IPS-NIHi7 (cell line): ENCODE data around the gene OGFRL1.

Experiments
- DNase-seq: peaks from one replicate; pipeline ENCODE4 v3.0.0; 2012; ENCODE audit warnings: mixed read lengths; ENCODE audit errors: extremely low spot score

Gene OGFRL1

DNA sequence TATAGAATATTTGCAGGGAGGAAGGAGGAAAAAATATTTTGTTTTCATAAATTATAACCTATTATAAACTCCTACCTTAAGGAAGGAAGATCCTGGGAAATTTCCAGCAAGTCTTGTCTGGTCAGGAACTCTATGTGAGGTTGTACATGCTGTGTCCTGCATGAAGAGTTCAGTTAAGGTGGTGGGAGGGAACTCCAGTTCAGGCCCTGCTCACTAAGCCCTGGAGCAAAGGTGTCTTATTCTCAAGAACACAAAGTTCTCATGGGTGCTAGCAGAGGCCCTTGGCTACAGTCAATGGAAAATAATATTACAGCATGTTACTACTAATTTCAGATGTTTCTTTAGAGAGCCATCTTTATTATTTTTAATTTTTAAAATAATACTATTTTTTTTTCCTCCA lies 3.8 kb upstream of the OGFRL1 start:
- DNase-seq, result no peak

DNA sequence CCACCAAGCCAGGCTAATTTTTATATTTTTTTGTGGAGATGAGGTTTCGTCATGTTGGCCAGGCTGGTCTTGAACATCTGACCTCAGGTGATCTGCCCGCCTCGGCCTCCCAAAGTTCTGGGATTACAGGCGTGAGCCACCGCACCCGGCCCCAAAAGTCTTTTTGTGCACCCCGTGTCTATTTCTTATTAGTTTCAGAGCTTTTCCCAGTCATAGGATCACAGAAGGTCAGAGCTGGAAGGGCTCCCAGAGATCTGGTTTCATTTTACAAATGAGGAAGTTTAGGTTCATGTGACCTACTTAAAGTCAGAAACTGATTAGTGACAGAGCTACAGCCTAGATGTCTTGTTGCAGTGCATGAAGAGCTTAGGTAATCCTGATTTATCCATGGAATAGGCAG lies 1.6 kb upstream of the OGFRL1 start:
- DNase-seq, result no peak

DNA sequence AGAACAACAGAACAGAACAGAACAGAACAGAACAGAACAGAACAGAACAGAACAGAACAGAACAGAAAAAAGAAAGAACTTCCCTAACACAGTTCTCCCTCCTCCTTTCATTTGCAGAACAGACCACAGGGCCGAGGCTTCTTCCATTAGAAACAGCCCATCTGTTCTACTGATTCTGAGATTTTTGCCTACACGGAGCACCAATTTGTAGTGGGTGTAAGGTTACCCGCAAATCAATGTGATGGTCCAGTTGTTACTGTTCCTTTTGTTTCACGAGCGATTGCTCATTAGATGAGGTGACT lies 734 bp upstream of the OGFRL1 start:
- DNase-seq, result no peak

DNA sequence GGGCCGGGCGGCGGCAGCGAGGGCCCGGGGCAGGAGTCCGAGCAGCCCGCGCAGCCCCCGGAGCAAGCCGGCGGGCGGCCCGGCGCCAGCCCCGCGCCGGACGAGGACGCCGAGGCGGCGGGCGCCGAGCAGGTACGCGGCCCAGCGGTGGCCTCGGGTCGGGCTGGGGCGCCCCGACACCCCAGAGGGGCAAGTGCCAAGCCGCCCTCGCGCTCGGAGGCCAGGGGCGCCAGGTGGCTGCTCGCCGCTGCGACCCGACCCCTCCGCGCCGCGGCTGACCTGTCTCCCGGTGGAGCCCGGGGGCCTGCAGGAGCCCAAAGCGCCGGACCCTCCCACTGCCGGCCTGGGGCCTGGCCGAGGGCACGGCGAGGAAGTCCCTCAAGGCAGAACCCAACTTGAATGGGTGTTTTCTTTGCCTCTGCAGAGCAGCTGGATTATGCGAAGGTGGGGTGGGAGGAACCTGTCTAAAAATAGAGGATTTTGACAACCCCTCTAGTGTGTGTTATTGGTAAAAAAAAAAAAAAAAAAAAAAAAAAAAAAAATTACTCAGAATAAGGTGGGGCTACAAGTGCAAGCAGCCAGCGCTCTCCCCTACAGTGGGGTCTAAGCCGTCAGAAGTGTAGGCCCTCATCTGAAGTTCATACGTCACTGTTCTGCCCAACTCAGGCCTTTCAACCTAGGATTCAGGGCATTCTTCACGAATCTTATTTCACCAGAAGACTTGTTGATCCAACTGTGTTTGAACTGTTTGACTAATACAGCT lies 609 bp downstream of the OGFRL1 start:
- DNase-seq, result peak; percentile 61

DNA sequence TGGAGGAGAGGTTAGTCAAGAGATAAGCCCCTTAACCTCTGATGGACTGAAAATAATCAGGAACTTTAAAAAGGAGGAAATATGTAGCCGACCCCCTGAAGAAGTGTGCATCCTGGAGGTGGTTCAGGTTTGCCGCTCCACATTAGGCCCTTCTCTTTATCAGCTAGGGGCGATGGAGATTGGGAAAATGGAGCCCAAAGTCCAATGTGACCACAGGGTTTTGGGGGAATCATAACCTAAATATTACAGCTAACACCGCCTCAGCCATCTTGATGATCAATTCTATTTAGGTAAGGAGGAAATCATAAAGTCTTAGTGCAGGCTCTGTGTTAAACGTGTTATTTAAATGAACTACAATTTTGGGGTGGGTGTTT lies 1.2 kb downstream of the OGFRL1 start:
- DNase-seq, result no peak

DNA sequence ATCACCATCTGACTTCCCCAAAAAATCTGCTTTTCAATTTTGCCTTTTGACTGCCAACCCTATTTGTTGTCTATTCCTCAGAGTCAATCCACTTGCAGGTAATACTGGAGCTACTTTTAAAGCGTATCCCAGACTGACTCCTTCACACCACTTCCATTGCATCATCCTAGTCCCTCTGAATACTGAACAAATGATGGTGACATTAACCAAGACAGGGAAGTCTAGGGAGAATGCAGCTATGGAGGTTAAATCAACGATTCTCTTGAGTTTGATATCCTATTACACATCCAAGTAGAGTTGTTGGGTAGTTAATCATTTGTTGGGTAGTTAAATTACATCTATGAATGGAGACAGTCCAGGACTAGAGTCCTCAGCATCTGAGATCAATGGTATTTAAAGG lies 2.0 kb downstream of the OGFRL1 start:
- DNase-seq, result no peak

DNA sequence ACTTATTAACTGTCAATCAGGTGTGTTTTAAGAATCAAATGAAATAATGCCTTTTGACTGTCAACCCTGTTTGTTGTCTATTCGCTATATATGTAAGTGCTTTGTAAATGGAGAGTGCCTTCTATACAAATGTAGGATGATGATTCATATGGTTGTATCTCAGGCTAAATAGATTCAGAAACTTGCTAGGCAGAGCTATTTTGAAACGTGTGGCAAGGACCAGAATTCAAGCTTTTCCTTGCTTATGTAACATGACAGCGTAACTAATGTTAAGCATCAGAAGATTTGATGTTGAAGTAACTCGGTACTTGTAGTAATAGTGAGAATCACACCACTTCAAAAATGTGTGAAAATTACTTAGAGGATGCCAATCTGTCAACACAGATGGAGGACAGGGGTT lies 3.4 kb downstream of the OGFRL1 start:
- no peak for DNase-seq

DNA sequence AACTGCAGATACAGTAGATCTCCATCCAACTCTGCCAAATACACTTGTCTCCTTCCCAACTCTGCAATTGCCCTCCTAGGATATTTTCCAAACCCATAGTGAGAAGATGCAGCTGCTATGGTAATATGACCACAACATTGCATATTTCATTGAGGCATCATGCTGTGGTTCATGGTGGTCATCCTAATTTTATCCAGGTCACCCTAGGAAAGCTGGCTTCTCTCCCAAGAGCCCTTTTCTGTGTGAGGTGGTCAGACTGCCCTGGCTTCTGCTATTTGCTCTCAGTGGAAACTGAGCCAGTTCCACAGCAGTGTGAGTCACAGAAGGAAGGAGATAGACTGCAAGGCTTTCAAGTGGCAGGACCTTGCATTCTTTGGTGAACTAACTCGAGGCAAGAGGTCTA lies 5.5 kb downstream of the OGFRL1 start:
- no peak for DNase-seq

DNA sequence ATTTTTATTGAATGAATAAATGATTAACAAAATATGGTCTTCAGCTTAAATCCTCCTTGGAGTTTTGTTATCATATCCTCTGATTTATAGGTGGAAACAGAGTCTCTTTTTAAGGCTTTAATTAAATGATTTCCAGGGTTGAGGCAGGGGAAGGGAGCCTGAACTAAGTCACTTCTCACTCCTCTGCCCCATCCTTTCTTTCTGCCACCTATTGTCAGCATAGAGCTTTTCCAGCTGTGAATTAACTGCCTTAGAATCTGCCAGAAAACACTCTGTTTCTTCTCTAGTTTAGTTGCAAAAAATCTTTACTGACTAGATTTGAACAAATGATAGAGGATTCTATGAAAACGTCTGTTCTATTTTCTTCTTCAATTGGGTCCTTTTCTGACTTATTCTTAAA lies 9.8 kb downstream of the OGFRL1 start:
- DNase-seq, result peak; percentile 28

DNA sequence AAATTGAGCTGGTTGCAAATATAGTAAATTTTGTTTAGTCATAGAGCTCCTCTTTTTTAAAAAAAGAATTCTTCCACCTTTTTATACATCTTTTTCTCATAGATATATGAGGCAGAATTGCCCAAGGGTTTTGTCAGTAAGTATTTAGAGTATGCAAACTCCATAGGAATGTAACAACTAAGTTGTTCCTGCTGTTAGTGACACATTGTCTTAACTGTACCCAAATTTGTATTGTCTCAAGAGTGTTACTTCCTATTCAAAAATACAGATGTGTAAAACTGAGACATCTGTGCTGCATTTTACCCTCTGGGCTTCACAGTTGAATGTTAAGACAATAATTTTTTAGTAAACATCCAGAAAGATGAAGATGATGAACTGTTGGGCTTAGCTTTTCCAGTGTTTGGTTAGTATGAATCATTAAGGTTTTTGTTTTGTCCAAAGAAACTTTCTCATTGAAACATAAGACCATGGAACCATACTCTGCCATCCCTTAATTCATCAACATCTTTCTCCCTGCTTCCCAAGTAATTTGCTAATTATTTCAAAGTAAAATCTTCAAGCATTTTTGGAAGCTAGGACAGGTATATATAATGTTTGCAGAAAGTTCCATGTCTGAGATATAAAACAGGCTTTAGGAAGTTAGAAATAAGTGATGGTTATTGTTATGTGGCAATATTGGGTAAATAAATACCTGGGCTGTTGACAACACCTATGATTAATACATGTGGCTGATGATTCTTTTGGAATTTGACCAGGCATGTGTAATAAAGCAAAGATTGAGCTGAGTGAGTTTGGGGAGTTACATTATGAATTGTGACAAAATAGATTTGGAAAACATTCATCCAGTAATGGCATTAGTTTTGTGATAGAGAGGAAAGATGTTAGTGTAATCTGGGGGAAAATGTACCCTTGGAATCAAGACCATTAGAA lies 11.2 kb downstream of the OGFRL1 start:
- DNase-seq, result no peak

DNA sequence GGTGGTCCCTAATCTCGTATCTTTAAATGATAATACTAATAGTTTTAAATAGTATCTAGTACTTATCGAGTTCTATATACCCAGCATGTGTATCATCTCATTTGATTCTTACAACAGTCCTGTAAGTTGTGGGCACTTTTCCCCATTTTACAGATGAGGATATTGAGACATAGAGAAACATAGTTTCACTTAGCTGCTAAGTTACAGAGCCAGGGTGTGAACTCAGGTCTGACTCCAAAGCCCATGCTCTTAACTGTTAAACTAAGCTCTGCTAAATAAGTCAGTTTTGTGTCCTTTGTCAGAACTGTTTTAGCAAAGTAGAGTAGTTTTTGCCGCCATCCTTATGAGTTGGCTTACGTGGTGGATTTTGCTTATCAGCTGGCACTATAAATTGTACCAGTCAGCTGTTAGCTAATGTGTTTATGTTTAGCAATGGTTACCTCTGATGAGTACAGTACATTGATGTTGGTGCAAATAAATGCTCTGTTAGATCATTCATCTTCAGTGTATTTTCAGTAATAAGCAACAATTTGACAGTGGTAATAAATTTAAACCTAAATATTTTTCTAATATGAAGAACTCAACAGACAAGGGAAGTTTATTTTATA lies 12.1 kb downstream of the OGFRL1 start:
- DNase-seq, result no peak

DNA sequence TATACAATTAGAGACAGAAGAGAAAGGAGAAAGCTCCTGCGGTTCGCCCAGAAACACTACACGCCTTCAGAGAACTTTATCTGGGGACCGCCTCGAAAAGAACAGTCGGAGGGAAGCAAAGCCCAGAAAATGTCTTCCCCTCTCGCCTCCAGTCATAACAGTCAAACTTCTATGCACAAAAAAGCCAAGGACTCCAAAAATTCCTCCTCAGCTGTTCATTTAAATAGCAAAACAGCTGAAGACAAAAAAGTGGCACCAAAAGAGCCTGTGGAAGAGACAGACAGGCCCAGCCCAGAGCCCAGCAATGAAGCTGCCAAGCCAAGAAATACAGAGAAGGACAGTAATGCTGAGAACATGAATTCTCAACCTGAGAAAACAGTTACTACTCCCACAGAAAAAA lies 12.9 kb downstream of the OGFRL1 start:
- DNase-seq, result no peak

DNA sequence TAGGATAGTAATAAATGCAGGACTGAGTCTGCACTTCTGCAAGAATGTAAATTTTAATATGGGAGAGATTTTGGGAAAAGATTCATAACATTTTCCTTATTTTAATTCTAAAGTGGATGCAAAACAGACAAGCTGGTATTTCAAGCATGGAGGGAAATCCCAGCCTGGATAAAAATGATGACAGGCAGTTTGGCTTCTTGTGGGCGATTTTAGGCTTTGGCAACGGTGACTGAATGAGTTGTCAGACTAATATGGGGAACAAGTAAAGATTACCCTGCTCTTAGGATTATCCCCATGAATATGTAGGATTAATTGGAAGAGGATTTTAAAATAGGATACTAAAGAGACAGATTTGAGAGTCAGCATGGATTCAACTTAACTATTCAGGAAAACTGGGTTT lies 21.0 kb downstream of the OGFRL1 start:
- DNase-seq, result no peak

DNA sequence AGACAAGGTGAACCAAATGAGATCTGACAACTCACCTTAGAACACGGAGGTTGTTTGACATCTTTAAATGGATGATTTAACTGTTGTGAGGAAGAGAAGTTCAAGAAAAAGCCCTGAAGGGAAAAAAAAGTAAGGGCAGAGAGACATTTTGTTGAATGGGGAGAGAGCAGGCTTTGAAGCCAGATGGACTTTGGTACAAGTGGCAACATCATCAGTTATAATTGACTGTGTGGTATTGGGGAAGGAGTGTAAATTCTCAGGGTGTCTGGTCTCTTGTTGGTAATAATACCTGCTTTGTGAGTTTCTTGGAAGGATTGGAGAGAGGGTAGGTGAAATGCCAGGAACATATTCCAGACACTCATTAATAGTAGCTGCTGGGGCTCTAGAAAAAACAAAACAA lies 21.6 kb downstream of the OGFRL1 start:
- no peak for DNase-seq

DNA sequence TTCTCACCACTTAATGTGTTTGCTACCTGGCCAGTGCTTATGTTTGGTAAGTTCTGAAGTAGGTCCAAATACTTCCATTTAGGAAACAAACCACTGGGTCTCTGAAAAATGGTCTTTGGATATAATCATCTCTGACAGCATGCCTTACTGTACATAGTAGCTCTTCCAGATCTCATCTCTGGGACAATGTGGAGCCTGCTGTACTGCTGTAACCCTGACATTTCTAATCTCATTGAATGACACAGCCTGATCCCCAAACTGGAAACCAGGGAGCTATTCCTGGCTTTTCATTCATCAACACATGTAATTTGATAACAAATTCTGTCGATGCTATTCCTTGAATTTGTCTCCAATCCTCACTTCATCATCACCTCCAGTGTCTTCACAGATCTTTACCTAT lies 23.5 kb downstream of the OGFRL1 start:
- DNase-seq, result no peak

DNA sequence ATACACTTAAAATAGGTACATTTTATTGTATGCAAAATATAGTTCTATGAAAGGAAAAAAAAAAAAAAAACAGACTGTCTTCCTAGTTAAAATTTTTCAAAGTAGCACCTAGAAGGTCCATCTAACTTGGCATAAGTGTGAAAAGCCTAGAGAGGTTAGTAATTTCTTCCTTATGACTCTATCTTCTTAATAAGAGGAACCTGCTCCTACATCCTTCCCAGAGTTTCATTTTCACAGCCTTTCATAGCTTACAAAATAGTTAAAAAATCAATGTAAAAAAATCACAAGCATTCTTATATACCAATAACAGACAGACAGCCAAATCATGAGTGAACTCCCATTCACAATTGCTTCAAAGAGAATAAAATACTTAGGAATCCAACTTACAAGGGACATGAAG lies 28.8 kb downstream of the OGFRL1 start:
- DNase-seq, result no peak

DNA sequence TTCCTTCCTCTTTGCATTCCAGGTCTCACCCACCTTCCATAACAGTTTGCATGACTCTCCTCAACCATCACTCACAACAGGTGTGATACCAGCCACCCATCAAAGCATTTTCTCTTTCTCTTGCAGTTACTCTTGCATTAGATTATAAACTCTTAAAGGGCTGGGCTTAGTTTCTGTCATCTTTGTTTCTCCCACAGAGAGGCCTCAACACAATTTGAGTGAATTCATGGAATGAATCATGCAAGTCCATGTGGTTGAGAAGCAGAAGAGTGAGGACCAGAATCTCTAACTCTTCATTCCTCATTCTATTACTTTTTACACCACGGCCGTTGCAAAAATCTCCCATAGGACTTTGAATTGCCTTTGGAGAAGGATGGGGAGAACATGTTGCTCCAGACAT lies 31.4 kb downstream of the OGFRL1 start:
- no peak for DNase-seq

DNA sequence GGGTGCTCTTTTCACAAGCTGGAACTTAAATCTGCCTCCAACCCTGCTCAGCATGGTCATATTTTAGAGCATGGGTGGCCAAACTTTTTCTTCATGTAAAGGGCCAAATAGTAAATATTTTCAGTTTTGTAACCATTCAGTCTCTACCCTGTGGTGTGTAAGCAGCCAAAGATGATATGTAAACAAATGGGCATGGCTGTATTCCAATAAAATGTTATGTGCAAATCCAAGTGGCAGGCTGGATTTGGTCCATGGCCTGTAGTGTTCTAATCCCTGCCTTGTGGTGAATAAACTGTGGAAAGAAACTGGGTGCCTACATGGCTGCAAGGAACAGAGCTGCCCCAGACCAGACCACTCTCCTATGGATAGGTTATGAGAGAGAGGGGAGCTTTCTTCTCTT lies 32.7 kb downstream of the OGFRL1 start:
- no peak for DNase-seq

DNA sequence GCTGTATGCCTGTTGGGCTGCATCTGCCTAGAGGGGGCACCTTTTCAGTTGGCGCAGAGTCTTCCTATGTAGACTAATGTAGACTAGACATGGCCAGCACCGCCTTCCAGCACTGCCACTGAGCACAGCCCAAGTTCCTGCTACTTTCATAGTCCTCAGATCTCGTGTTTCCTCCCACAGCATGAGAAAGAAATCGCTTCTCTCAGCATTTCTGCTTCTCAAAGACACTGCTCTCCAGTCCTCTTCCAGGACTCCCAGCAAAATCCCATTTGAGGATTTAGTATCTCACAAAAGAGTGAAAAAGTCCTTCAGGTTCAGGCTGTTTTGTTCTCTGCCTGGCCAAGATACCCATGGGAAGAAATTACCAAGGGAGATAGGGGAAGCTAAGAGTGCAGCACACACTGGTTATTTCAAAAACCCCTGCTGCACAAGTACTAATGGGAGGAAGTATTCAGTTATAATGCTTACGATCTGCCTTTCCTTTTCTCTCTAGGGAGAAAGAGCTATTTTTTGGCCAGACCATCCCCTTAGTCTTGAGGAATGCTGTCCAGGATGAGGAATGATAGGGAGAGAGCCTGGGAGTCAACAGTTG lies 35.7 kb downstream of the OGFRL1 start:
- DNase-seq, result no peak

DNA sequence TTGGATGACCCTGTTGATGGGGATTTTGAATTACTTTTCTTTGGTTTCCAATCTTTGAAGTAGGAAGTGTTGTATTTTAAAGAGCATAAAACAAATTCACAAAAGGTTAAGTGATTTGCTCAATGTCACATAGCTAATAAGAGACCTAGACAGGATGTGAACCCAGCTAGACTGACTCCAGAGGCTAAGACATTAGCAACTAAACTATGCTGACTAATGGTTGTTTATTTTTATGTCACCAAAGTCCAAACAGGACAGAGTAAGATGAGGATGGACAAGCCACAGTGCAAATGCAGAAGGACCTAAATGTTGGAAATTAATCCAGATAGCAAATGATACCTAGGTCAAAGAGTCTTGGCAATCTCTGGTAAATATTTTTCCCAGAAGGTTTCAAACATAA lies 38.0 kb downstream of the OGFRL1 start:
- DNase-seq, result no peak

DNA sequence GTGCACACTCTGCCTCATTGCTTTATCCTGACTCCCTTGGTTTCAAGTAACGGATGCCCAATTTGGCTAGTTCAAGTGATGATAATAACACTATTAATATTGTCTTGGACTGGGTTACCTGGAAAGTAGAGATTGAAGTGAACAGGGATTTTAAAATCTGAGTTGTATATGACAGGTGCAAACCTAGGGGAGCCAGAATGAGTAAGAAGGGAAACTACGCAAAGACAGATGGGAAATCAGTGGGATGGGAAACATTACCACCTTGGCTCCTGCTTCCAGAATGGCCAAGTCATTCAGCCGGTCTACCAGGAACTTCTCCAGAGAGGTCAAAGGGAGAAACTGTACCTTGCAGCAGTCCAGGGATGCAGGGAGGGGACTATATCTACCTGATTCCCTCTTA lies 41.9 kb downstream of the OGFRL1 start:
- DNase-seq, result no peak

DNA sequence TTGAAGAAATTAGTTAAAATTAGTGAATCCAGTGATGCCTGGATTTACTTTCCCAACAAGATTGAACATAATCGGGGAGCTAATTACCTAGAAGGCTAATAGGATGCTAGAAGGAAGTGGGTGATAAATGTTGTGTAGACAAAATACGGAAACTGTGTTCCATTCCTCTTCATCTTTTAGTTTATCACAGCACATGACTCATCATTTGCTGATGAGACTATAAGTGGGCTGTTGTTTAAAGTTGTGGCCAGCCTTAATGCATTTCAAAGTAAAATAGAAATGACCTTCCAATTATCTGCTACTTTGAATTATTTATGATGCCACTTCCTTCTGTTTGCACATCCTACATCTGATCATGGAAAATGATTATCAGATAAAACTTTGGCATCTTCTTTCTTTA lies 43.4 kb downstream of the OGFRL1 start:
- no peak for DNase-seq

DNA sequence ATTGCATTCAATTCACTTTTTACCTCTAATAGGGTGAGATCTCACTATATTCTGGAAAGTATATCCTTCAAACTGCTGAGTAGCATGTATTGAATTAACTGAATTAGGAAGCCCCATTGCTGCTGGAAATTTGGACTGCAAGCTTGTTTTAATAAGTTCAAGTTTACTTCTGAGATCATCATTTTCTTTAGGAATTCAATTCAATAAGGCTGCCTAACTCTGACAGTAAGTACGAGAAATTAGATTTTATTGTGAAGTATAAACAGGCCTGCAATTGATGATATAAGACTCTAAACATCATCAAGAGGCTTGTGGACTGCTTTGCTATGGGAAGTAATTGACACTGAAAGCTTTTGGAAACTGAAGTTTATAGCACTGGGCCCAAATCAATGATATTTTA lies 44.4 kb downstream of the OGFRL1 start:
- DNase-seq, result no peak
